PFSK-1 (cell line): Measurements from ENCODE around the gene MAPK8IP3.

Experiments used
- POLR2AphosphoS5 ChIP-seq: IDR thresholded peaks from 2 replicates; pipeline ENCODE4 v1.6.1; 2012; ENCODE audit warnings: low read depth, mild to moderate bottlenecking, control low read depth, low read length, moderate library complexity
- REST ChIP-seq, 2 experiments: IDR thresholded peaks; 2 replicates each; pipeline versions ENCODE4 v1.6.1 to v1.8.0; 2011 to 2012; ENCODE audit warnings: low read depth in 2 of 2, low read length in 2 of 2, control low read depth in 1 of 2, inconsistent platforms in 1 of 2, mild to moderate bottlenecking in 1 of 2, moderate library complexity in 1 of 2; ENCODE audit not compliant: insufficient read depth in 1 of 2
- SIN3A ChIP-seq: IDR thresholded peaks from 2 replicates; pipeline ENCODE4 v1.6.1; 2012; ENCODE audit warnings: mild to moderate bottlenecking, low read length, moderate library complexity, borderline replicate concordance; ENCODE audit not compliant: insufficient read depth

GRCh38 chr16:1659031-1659430 is 47.0 kb upstream of the MAPK8IP3 start:
- TF ChIP-seq SIN3A: no peak
- no peak for TF ChIP-seq REST (IDR thresholded peaks at IDR 0.05; ENCODE audit: insufficient read depth in 1 of 2, low read depth in 2 of 2, low read length in 2 of 2)
- TF ChIP-seq POLR2AphosphoS5: no peak
